B cell (primary cell): ENCODE measurements around the gene HSF4.

Experiments used
- EZH2 ChIP-seq: IDR thresholded peaks from 2 replicates; pipeline ENCODE4 v1.6.1; 2012; ENCODE audit warnings: borderline replicate concordance, low read depth, mild to moderate bottlenecking, moderate library complexity, low read length; ENCODE audit not compliant: insufficient read depth, poor library complexity, severe bottlenecking
- TF ChIP-seq, protein P1 (sequence below): fragments of 200-600 bp; IDR thresholded peaks from one replicate; pipeline ENCODE4 v1.8.0; 2022; ENCODE audit warnings: antibody characterized with exemption, mild to moderate bottlenecking

DNA sequence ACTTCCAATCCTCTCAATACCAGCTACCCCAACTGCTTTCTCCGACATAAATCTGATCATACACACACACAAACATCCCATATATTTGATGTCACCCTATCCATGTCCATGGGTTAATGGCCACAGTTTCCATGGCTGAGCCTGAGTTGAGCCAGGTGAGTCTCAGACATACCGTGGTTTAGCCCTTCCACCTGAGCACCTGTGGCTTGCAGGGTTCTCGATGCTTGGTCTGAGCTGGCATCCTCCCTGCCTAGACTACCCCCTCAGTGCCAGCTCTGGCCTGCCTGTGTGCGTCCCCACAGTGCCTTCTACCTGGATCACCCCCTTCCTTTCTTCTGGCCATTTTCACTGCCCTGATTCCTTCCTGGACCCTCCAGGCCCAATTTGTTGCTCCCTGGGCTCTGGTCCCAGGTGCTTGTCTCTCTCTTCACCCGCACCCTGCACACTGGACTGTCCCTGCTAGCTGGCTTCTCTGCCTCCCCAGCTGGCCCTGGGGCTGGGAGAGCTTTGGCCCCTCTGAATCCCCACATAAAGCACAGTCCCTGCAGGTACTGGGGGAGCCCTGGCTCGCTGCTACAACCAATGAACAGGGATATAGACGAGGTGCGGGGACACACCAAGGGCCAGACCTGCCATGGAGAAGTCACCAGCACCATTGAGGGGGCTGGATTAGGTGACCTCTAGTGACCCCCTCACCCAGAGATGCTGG, 41.7 kb downstream of the HSF4 start:
- TF ChIP-seq, protein P1, sequence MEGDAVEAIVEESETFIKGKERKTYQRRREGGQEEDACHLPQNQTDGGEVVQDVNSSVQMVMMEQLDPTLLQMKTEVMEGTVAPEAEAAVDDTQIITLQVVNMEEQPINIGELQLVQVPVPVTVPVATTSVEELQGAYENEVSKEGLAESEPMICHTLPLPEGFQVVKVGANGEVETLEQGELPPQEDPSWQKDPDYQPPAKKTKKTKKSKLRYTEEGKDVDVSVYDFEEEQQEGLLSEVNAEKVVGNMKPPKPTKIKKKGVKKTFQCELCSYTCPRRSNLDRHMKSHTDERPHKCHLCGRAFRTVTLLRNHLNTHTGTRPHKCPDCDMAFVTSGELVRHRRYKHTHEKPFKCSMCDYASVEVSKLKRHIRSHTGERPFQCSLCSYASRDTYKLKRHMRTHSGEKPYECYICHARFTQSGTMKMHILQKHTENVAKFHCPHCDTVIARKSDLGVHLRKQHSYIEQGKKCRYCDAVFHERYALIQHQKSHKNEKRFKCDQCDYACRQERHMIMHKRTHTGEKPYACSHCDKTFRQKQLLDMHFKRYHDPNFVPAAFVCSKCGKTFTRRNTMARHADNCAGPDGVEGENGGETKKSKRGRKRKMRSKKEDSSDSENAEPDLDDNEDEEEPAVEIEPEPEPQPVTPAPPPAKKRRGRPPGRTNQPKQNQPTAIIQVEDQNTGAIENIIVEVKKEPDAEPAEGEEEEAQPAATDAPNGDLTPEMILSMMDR: no peak
- no peak for TF ChIP-seq EZH2
